ENCODE measurements around the gene NR2F6. TPM values are rescaled to one million over a fixed set of nuclear protein-coding genes. Genes with fewer than 3 reads are reported as not detected.

NR2F6 gene
- total RNA-seq, 1 experiment from 2014 or later: 32.8 TPM

DNA sequence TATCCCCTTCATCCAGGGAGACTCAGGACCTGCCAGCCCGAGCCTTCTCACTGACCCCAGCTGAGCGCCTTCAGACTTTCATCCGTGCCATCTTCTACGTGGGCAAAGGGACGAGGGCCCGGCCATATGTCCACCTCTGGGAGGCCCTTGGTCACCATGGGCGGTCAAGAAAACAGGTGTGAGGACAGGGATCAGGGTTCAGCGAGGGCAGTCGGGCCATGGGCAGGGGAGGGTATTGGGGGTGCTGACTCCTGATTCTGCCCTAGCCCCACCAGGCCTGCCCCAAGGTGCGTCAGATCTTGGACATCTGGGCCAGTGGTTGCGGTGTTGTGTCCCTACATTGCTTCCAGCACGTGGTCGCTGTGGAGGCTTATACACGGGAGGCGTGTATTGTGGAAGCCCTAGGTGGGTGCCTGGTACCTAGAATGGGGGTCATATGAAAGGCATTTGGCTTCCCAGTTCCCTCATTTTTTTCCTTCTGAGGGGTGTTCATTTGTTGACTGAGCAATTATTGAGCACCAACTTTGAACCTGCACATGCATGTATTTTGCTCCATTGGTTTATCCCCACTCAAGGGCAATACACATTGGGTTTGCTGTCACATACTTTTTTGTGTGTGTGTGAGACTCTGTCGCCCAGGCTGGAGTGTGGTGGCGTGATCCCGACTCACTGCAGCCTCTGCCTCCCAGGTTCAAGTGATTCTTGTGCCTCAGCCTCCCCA is 39.9 kb upstream of the NR2F6 start:
- ChIA-PET POLR2A (no interaction called here), CTCF (interaction anchor here (0.6 to 5.6 kb wide), 5 partner anchors 26 to 506 kb away, joined by 3 to 44 read pairs (median 4); no protein-coding TSS in a partner anchor)
- Mint-ChIP-seq H3K27me3 (ENCODE audit: insufficient read depth, unreplicated experiment) (no peaks in the 10 kb centered on the region), H3K4me3 (ENCODE audit: unreplicated experiment) (no peak overlapping the region), H3K27ac (ENCODE audit: low read depth, unreplicated experiment) (no peak overlapping the region), H3K9me3 (ENCODE audit: unreplicated experiment) (no peaks in the 10 kb centered on the region), H3K4me1 (ENCODE audit: insufficient read depth, unreplicated experiment) (no peaks in the 10 kb centered on the region), H3K36me3 (ENCODE audit: insufficient read depth, unreplicated experiment) (no peaks in the 10 kb centered on the region)
- DNase-seq (ENCODE audit: unreplicated experiment): no peak
- intact Hi-C loops (cut with micrococcal nuclease): no loop called here
- no TSS peak for BruUV-seq (replicated peaks)
- TF ChIP-seq CTCF (IDR thresholded peaks at IDR 0.05; ENCODE audit: unreplicated experiment): no peak

- H3K27ac Mint-ChIP-seq (ENCODE audit: low read depth, unreplicated experiment): no peak overlapping the region
- POLR2A ChIA-PET: interaction anchor here (0.6 to 1.7 kb wide), 3 partner anchors 10 to 207 kb away, joined by 3 to 4 read pairs (median 3); no protein-coding TSS in a partner anchor
- DNase-seq (ENCODE audit: unreplicated experiment): no peak
- no peaks in the 10 kb centered on the region for H3K9me3 Mint-ChIP-seq (ENCODE audit: unreplicated experiment)
- intact Hi-C loops (cut with micrococcal nuclease): loop anchor here (5.0 kb wide), 1 partner anchor 506 kb away; no protein-coding TSS in a partner anchor
- no peak overlapping the region for H3K4me3 Mint-ChIP-seq (ENCODE audit: unreplicated experiment)
- H3K27me3 Mint-ChIP-seq (ENCODE audit: insufficient read depth, unreplicated experiment): no peaks in the 10 kb centered on the region
- no peaks in the 10 kb centered on the region for H3K36me3 Mint-ChIP-seq (ENCODE audit: insufficient read depth, unreplicated experiment)
- no peaks in the 10 kb centered on the region for H3K4me1 Mint-ChIP-seq (ENCODE audit: insufficient read depth, unreplicated experiment)
- no peak for TF ChIP-seq CTCF (IDR thresholded peaks at IDR 0.05; ENCODE audit: unreplicated experiment)
- CTCF ChIA-PET: interaction anchor here (0.6 to 5.6 kb wide), 19 partner anchors 9 to 416 kb away, joined by 3 to 44 read pairs (median 4); partner anchors contain the start of gene BABAM1
- no TSS peak for BruUV-seq (replicated peaks)
These were observed 37.8 kb upstream of the NR2F6 start for GRCh38 chr19:17283504-17283996.

GRCh38 chr19:17282488-17283125 is 36.9 kb upstream of the NR2F6 start:
- no peaks in the 10 kb centered on the region for H3K4me1 Mint-ChIP-seq (ENCODE audit: insufficient read depth, unreplicated experiment)
- CTCF ChIA-PET: interaction anchor here (0.6 to 5.6 kb wide), 20 partner anchors 9 to 563 kb away, joined by 3 to 44 read pairs (median 4); partner anchors contain the start of genes BABAM1 and NWD1
- POLR2A ChIA-PET: interaction anchor here (0.6 to 1.2 kb wide), 2 partner anchors 177 to 206 kb away, joined by 3 to 4 read pairs; no protein-coding TSS in a partner anchor
- H3K27me3 Mint-ChIP-seq (ENCODE audit: insufficient read depth, unreplicated experiment): no peaks in the 10 kb centered on the region
- intact Hi-C loops (cut with micrococcal nuclease): loop anchor here (1.0 to 5.0 kb wide), 3 partner anchors 77 to 505 kb away; no protein-coding TSS in a partner anchor
- no peaks in the 10 kb centered on the region for H3K9me3 Mint-ChIP-seq (ENCODE audit: unreplicated experiment)
- DNase-seq (ENCODE audit: unreplicated experiment): peak; percentile 88
- peaks cover 1% of the 10 kb centered on the region for H3K36me3 Mint-ChIP-seq (ENCODE audit: insufficient read depth, unreplicated experiment)
- no TSS peak for BruUV-seq (replicated peaks)
- peak overlapping the region; percentile 61 for H3K4me3 Mint-ChIP-seq (ENCODE audit: unreplicated experiment)
- H3K27ac Mint-ChIP-seq (ENCODE audit: low read depth, unreplicated experiment): no peak overlapping the region
- peak; percentile 88 for TF ChIP-seq CTCF (IDR thresholded peaks at IDR 0.05; ENCODE audit: unreplicated experiment)

Measured in MCF 10A (cell line).